Measurements from ENCODE around the gene PCYOX1L.

GRCh38 chr5:149404746-149405549, 47.1 kb downstream of the PCYOX1L start:
- TF ChIP-seq POLR2A (IDR thresholded peaks at IDR 0.05; ENCODE audit: low read depth, low read length) (no peak), POLR2AphosphoS5 (IDR thresholded peaks at IDR 0.05; ENCODE audit: low read depth, low read length) (no peak), TAF1 (IDR thresholded peaks at IDR 0.05; ENCODE audit: borderline replicate concordance, low read depth, low read length) (no peak)

All from GM12892 (cell line).